ENCODE data around the gene CACNA1B. TPM values are rescaled to one million over a fixed set of nuclear protein-coding genes. Genes with fewer than 3 reads are reported as not detected.

Gene CACNA1B
- total and polyA plus RNA-seq, 2 of the 4 experiments (the other 2 are of a cell fraction) = 0.02 TPM; not detected in 1

GRCh38 chr9:138057726-138058125 is 180.1 kb downstream of the CACNA1B start:
- H2BK5ac ChIP-seq (ENCODE audit: low read depth, low read length, poor library complexity, severe bottlenecking) = no peak overlapping the region
- no peak overlapping the region for H2BK15ac ChIP-seq (ENCODE audit: low read depth, low read length)
- H3K56ac ChIP-seq (ENCODE audit: extremely low read depth, insufficient read depth, low read length) = no peak overlapping the region
- no peaks in the 10 kb centered on the region for H4K20me1 ChIP-seq (ENCODE audit: insufficient read depth, low read length)
- CTCF ChIA-PET = no interaction called here
- no peaks in the 10 kb centered on the region for H3K9me1 ChIP-seq (ENCODE audit: insufficient read depth, low read length)
- H3K79me1 ChIP-seq (ENCODE audit: low read depth in 1 of 2, low read length in 2 of 2) = no peaks in the 10 kb centered on the region
- H3K9me3 ChIP-seq (ENCODE audit: control insufficient read depth, insufficient read depth, low read length) = peaks cover 55% of the 10 kb centered on the region
- H4K91ac ChIP-seq (ENCODE audit: insufficient read depth, low read depth, low read length) = no peak overlapping the region
- H3K9ac ChIP-seq (ENCODE audit: low read depth, low read length) = no peak overlapping the region
- no peak overlapping the region for H2BK20ac ChIP-seq (ENCODE audit: low read depth, low read length)
- H3K4me3 ChIP-seq (ENCODE audit: insufficient read depth, low read depth, low read length) = no peak overlapping the region
- BruUV-seq (replicated peaks) = no TSS peak
- no peak overlapping the region for H2AK9ac ChIP-seq (replicated peaks; ENCODE audit: low read depth, low read length, poor library complexity)
- H3K23ac ChIP-seq (ENCODE audit: low read depth, low read length) = no peak overlapping the region
- no peak overlapping the region for H3K4me2 ChIP-seq (ENCODE audit: low read depth, low read length)
- H3K27me3 ChIP-seq (ENCODE audit: control insufficient read depth, insufficient read depth, low read length) = no peaks in the 10 kb centered on the region
- H3K36me3 ChIP-seq (ENCODE audit: control insufficient read depth, insufficient read depth, low read length) = no peaks in the 10 kb centered on the region
- H2BK120ac ChIP-seq (ENCODE audit: low read depth, low read length) = no peak overlapping the region
- POLR2A ChIA-PET (ENCODE audit: unreplicated experiment) = no interaction called here
- H2AK5ac ChIP-seq (ENCODE audit: low read depth, low read length) = no peak overlapping the region
- H4K5ac ChIP-seq (ENCODE audit: low read depth, low read length) = no peak overlapping the region
- no peak overlapping the region for H3K27ac ChIP-seq (ENCODE audit: insufficient read depth, low read length)
- no peak overlapping the region for H3K14ac ChIP-seq (replicated peaks; ENCODE audit: low read depth, low read length)
- no peaks in the 10 kb centered on the region for H3K4me1 ChIP-seq (ENCODE audit: control insufficient read depth, insufficient read depth, low read length)
- WGBS, 2 experiments (ENCODE audit: extremely low coverage in 2 of 2, insufficient read length in 1 of 2) = 22% methylated on average over 4 of the region's 8 CpGs; no CpG with 5 or more reads in 1 of the 2 experiments
- H4K8ac ChIP-seq (ENCODE audit: low read depth in 2 of 2, low read length in 2 of 2) = no peak overlapping the region
- ATAC-seq (ENCODE audit: low read depth) = no peak
- in situ Hi-C loops (cut with MboI; ENCODE audit: low sequenced_read_pairs) (no loop called here), intact Hi-C loops (cut with micrococcal nuclease) (no loop called here), dilution Hi-C loops (cut with HindIII; ENCODE audit: low sequenced_read_pairs, unreplicated experiment) (no loop called here)
- no peak overlapping the region for H3K18ac ChIP-seq (ENCODE audit: low read depth, low read length)
- H2AFZ ChIP-seq (replicated peaks; ENCODE audit: low read length, poor library complexity) = no peak overlapping the region
- no peak overlapping the region for H3K4ac ChIP-seq (ENCODE audit: low read depth, low read length)
- no peak for TF ChIP-seq CEBPB (IDR thresholded peaks at IDR 0.05; ENCODE audit: low read depth, low read length)
- no peak for TF ChIP-seq FOS (IDR thresholded peaks at IDR 0.05; ENCODE audit: low read depth, low read length)
- no peak for TF ChIP-seq SMC3 (IDR thresholded peaks at IDR 0.05; ENCODE audit: low read depth, low read length)
- TF ChIP-seq MXI1 (IDR thresholded peaks at IDR 0.05; ENCODE audit: borderline replicate concordance, low read depth, low read length) = no peak
- TF ChIP-seq USF2 (IDR thresholded peaks at IDR 0.05; ENCODE audit: low read depth, low read length) = no peak
- no peak for DNase-seq

All from IMR-90 (cell line).